ENCODE results near the gene MYO1B.

MYO1B gene

GRCh38 chr2:191264647-191265081 is 19.5 kb downstream of the MYO1B start:
- DNase-seq = no peak

GRCh38 chr2:191265311-191266170 is 20.3 kb downstream of the MYO1B start:
- DNase-seq = no peak

GRCh38 chr2:191266201-191266600 is 21.0 kb downstream of the MYO1B start:
- DNase-seq = no peak

GRCh38 chr2:191268596-191268995 is 23.4 kb downstream of the MYO1B start:
- no peak for DNase-seq

- DNase-seq = no peak
Measured at GRCh38 chr2:191270306-191271161, 25.3 kb downstream of the MYO1B start.

GRCh38 chr2:191272064-191272463 is 26.9 kb downstream of the MYO1B start:
- no peak for DNase-seq

GRCh38 chr2:191274413-191274815 is 29.2 kb downstream of the MYO1B start:
- DNase-seq = no peak

- no peak for DNase-seq
Measured at GRCh38 chr2:191276792-191277465, 31.7 kb downstream of the MYO1B start.

GRCh38 chr2:191280290-191280689 is 35.1 kb downstream of the MYO1B start:
- no peak for DNase-seq

- no peak for DNase-seq
Measured at GRCh38 chr2:191280834-191281756, 35.9 kb downstream of the MYO1B start.

- no peak for DNase-seq
Measured at GRCh38 chr2:191285252-191285651, 40.0 kb downstream of the MYO1B start.

GRCh38 chr2:191287820-191288219 is 42.6 kb downstream of the MYO1B start:
- DNase-seq = no peak

- DNase-seq = no peak
Measured at GRCh38 chr2:191289049-191289448, 43.8 kb downstream of the MYO1B start.

GRCh38 chr2:191291471-191291870 is 46.3 kb downstream of the MYO1B start:
- DNase-seq = no peak

GRCh38 chr2:191292869-191293268 is 47.7 kb downstream of the MYO1B start:
- no peak for DNase-seq

GRCh38 chr2:191295088-191295487 is 49.9 kb downstream of the MYO1B start:
- DNase-seq = no peak

GRCh38 chr2:191296083-191297006 is 51.1 kb downstream of the MYO1B start:
- DNase-seq = no peak

GRCh38 chr2:191297033-191297432 is 51.8 kb downstream of the MYO1B start:
- no peak for DNase-seq

- no peak for DNase-seq
Measured at GRCh38 chr2:191298306-191298705, 53.1 kb downstream of the MYO1B start.

GRCh38 chr2:191299010-191299409 is 53.8 kb downstream of the MYO1B start:
- DNase-seq = no peak

GRCh38 chr2:191299866-191300265 is 54.7 kb downstream of the MYO1B start:
- DNase-seq = no peak

Measured in CD4-positive, alpha-beta T cell treated with Interleukin-17A for 1 hour (primary cell).